Kidney epithelial cell (primary cell): ENCODE results near the gene CT47C1. TPM values are rescaled to one million over a fixed set of nuclear protein-coding genes. Genes with fewer than 3 reads are reported as not detected.

ENCODE experiments used
- DNase-seq: peaks from one replicate; pipeline ENCODE4 v3.0.0-alpha.2; 2010; ENCODE audit warnings: low read depth
- H3K27me3 ChIP-seq: 2 replicates; pipeline ENCODE4 v1.6.0; 2011; ENCODE audit warnings: low read length; ENCODE audit not compliant: control insufficient read depth, insufficient read depth
- H3K36me3 ChIP-seq: 2 replicates; pipeline ENCODE4 v1.5.1; 2011; ENCODE audit warnings: low read length; ENCODE audit not compliant: control insufficient read depth, insufficient read depth
- H3K4me3 ChIP-seq: 2 replicates; pipeline ENCODE4 v1.5.1; 2011; ENCODE audit warnings: low read depth, mild to moderate bottlenecking, control low read depth, low read length
- total RNA-seq: library from RNA; depleted of rRNA; stranded (reverse); fragments of >200 nt; gene quantifications from 2 replicates; pipeline ENCODE4 v1.2.3, GENCODE V29; 2015
- TF ChIP-seq, protein P1 (sequence below): IDR thresholded peaks from 2 replicates; pipeline ENCODE4 v1.5.1; 2011; ENCODE audit warnings: mild to moderate bottlenecking, moderate library complexity, low read length, control low read depth, inconsistent platforms; ENCODE audit not compliant: insufficient read depth, poor library complexity, severe bottlenecking

CT47C1 gene
- total RNA-seq, 1 donor from 2014 or later, result not detected

DNA sequence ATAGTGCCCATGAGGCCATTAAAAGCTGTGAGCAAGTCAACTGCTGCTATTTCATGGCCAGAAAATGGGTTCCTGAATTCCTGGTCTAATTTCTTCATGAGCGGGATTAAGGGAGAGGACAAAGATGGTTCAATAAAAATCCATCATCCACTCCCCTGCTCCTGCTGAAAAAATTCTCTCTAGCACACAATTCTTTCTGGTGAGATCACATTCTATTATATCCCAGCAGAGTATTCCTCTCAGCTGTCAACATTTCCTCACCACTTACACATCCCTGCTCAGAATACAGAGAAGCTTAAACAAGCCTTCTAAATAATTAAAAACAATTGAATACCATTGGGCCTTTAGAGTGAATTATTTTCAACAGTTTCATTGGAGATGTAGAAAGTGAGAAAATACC is 9.5 kb downstream of the CT47C1 start:
- DNase-seq, result no peak
- no peaks in the 10 kb centered on the region for H3K27me3 ChIP-seq
- TF ChIP-seq, protein P1, sequence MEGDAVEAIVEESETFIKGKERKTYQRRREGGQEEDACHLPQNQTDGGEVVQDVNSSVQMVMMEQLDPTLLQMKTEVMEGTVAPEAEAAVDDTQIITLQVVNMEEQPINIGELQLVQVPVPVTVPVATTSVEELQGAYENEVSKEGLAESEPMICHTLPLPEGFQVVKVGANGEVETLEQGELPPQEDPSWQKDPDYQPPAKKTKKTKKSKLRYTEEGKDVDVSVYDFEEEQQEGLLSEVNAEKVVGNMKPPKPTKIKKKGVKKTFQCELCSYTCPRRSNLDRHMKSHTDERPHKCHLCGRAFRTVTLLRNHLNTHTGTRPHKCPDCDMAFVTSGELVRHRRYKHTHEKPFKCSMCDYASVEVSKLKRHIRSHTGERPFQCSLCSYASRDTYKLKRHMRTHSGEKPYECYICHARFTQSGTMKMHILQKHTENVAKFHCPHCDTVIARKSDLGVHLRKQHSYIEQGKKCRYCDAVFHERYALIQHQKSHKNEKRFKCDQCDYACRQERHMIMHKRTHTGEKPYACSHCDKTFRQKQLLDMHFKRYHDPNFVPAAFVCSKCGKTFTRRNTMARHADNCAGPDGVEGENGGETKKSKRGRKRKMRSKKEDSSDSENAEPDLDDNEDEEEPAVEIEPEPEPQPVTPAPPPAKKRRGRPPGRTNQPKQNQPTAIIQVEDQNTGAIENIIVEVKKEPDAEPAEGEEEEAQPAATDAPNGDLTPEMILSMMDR, result no peak
- H3K4me3 ChIP-seq, result no peak overlapping the region
- H3K36me3 ChIP-seq, result no peaks in the 10 kb centered on the region

DNA sequence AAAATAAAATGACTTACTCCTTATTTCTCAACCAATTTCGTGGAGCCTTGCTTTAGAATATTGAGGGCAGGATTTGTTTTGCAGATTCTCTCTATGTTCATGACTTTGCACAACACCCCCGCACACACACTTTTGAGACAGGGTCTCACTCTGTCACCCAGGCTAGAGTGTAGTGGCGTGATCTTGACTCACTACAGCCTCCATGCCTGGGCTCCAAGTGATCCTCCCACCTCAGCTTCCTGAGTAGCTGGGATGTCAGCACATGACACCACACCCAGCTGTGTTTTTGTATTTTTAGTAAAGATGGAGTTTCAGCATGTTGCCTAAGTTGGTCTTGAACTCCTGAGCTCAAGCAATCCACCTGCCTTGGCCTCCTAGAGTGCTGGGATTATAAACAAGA is 12.0 kb downstream of the CT47C1 start:
- TF ChIP-seq, protein P1, result no peak
- Histone ChIP-seq H3K27me3 (no peaks in the 10 kb centered on the region), H3K4me3 (no peak overlapping the region), H3K36me3 (no peaks in the 10 kb centered on the region)
- no peak for DNase-seq

DNA sequence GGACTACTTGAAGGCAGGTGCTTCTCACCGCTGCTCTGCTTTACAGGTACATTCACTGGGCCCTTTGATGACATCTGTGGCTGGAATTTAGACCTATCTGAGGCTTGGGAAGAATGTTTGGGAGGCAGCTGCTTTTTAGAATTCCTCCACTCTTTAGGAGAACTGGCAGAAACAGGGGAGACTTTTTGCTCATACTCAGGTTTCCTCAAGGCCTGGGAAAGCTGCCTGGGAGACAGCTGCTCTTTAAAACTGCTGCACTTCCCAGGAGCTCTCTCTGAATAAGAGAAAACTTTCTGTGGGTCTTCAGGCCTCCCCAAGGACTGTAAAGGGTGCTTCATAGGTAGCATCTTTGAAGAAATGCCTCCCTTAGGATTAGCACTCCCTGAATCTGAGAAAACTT is 14.3 kb downstream of the CT47C1 start:
- no peaks in the 10 kb centered on the region for H3K36me3 ChIP-seq
- H3K4me3 ChIP-seq, result no peak overlapping the region
- no peaks in the 10 kb centered on the region for H3K27me3 ChIP-seq
- TF ChIP-seq, protein P1, result no peak
- DNase-seq, result no peak

DNA sequence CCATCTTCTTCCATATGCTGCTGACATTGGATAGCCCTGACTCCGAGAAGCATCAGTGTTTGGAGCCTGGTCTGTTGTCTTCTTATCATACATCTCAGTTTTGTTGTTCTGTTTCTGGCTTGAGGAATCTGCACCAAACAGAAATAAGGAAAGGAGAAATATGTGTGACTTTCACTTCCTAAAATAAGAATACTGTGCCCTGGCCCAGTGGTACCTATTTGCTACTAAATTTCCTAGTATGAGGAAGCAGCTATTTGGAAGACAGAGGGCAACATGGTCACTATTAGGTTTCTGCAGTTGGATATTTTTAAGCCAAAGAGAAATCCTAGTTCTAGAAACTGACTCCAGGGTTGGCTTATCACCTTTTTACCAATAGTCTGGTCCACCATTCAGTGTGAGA is 16.8 kb downstream of the CT47C1 start:
- Histone ChIP-seq H3K36me3 (no peaks in the 10 kb centered on the region), H3K4me3 (no peak overlapping the region), H3K27me3 (no peaks in the 10 kb centered on the region)
- TF ChIP-seq, protein P1, result no peak
- DNase-seq, result no peak

DNA sequence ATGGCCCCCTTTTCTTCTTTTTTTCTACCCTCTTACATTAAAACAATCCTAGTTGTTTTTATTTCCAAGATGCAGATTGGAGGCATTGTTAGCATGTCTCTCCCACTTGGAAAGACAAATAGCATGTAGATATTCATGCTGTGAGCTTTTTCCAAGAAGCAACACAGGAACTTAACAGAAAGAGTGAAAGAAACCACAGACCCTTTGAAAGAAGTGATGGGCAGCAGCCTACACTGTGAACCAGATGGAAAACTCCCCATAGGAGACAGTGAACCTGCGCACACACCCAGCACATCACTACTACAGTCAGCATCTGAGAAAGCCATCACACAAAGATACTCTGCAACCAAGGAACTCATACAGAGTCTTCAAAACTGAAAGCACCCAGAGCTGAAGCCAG is 17.8 kb downstream of the CT47C1 start:
- Histone ChIP-seq H3K36me3 (no peaks in the 10 kb centered on the region), H3K4me3 (no peak overlapping the region), H3K27me3 (no peaks in the 10 kb centered on the region)
- no peak for DNase-seq
- TF ChIP-seq, protein P1, result no peak

DNA sequence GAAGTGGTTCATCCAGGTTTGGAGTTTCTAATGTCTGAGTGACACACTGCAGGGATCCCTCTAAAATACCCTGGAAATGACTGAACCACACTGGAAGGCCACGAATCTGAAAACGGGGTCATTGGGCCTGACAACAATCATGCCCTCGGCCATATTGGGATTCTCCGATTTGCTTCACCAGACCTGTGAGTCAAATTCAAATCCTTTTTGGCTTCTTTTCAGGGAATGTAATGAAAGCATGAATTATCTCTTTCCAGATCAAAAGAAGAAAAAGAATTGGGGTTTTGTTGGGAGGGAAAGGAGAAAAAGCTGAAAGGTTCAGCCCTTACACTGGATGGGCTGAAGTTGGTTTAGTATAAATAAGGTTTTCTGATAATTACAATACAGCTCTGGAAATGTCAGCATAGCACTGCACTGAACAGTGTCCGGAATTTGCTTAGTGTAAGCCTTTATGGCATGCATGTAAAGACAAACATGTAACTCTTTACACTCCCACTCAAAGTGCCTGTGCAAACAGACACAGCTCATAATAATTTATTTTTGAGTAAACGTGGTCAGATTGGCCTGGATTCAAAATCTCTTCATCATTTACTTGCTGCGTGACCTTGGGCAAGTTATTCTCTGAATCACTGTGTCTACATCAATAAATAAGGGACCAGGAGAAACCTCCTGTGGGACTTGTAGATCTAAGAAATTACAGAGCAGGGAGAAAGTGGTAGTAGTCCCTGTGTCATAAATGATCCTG is 21.4 kb downstream of the CT47C1 start:
- DNase-seq, result no peak
- H3K4me3 ChIP-seq, result no peak overlapping the region
- H3K27me3 ChIP-seq, result no peaks in the 10 kb centered on the region
- H3K36me3 ChIP-seq, result no peaks in the 10 kb centered on the region
- TF ChIP-seq, protein P1, result no peak
